Brain microvascular endothelial cell (primary cell): ENCODE results near the gene ENPP7.

Source experiments
- DNase-seq: peaks from one replicate; pipeline ENCODE4 v3.0.0-alpha.2; 2020
- H3K27ac ChIP-seq: fragments of 250-450 bp; sonication (Bioruptor Pico); 2 replicates; pipeline ENCODE4 v1.5.1; 2020; ENCODE audit warnings: mild to moderate bottlenecking, moderate library complexity
- H3K27me3 ChIP-seq: fragments of 250-450 bp; sonication (Bioruptor Pico); replicated peaks from 2 replicates; pipeline ENCODE4 v1.5.1; 2020; ENCODE audit warnings: mild to moderate bottlenecking
- H3K36me3 ChIP-seq: fragments of 250-450 bp; sonication (Bioruptor Pico); replicated peaks from 2 replicates; pipeline ENCODE4 v1.5.1; 2020; ENCODE audit warnings: mild to moderate bottlenecking
- H3K4me3 ChIP-seq: 2 replicates; pipeline ENCODE4 v1.5.1; 2011; ENCODE audit warnings: low read depth, mild to moderate bottlenecking, control low read depth, low read length, moderate library complexity
- CTCF ChIP-seq: IDR thresholded peaks from 2 replicates; pipeline ENCODE4 v1.5.1; 2011; ENCODE audit warnings: low read depth, mild to moderate bottlenecking, moderate library complexity, low read length, control low read depth, inconsistent platforms; ENCODE audit errors: missing control alignments
- in situ Hi-C: cut with HindIII; loops from 2 replicates; pipeline ENCODE4 v1.10.0; 2017; ENCODE audit warnings: low sequenced_read_pairs, low pct_ligation_motif_present

ENPP7 gene

GRCh38 chr17:79685121-79685520 is 45.6 kb upstream of the ENPP7 start:
- no peak for TF ChIP-seq CTCF
- Histone ChIP-seq H3K27ac (no peak overlapping the region), H3K27me3 (peaks cover 4% of the 10 kb centered on the region), H3K36me3 (no peaks in the 10 kb centered on the region), H3K4me3 (no peak overlapping the region)
- DNase-seq: no peak
- in situ Hi-C loops: no loop called here

- H3K27me3 ChIP-seq: peaks cover 9% of the 10 kb centered on the region
- no peak for DNase-seq
- H3K27ac ChIP-seq: no peak overlapping the region
- in situ Hi-C loops: no loop called here
- no peak overlapping the region for H3K4me3 ChIP-seq
- H3K36me3 ChIP-seq: no peaks in the 10 kb centered on the region
- no peak for TF ChIP-seq CTCF
Measured at GRCh38 chr17:79686476-79686875, 44.3 kb upstream of the ENPP7 start.

- Histone ChIP-seq H3K27me3 (peaks cover 17% of the 10 kb centered on the region), H3K4me3 (no peak overlapping the region), H3K36me3 (no peaks in the 10 kb centered on the region), H3K27ac (no peak overlapping the region)
- no peak for DNase-seq
- no peak for TF ChIP-seq CTCF
- in situ Hi-C loops: no loop called here
Measured at GRCh38 chr17:79690466-79690865, 40.3 kb upstream of the ENPP7 start.

- in situ Hi-C loops: no loop called here
Measured at GRCh38 chr17:79690988-79691836, 39.5 kb upstream of the ENPP7 start.

GRCh38 chr17:79691931-79692330 is 38.8 kb upstream of the ENPP7 start:
- in situ Hi-C loops: no loop called here
- no peak overlapping the region for H3K27ac ChIP-seq
- DNase-seq: no peak

More at GRCh38 chr17:79690988-79691836, 39.5 kb upstream of the ENPP7 start:
- Histone ChIP-seq H3K27me3 (peaks cover 17% of the 10 kb centered on the region), H3K27ac (no peak overlapping the region), H3K4me3 (no peak overlapping the region), H3K36me3 (no peaks in the 10 kb centered on the region)
- no peak for TF ChIP-seq CTCF
- DNase-seq: no peak

More at GRCh38 chr17:79691931-79692330, 38.8 kb upstream of the ENPP7 start:
- Histone ChIP-seq H3K4me3 (no peak overlapping the region), H3K27me3 (peaks cover 21% of the 10 kb centered on the region), H3K36me3 (no peaks in the 10 kb centered on the region)
- TF ChIP-seq CTCF: no peak
